B cell (primary cell): ENCODE data around the gene ZNF222. TPM values are rescaled to one million over a fixed set of nuclear protein-coding genes. Genes with fewer than 3 reads are reported as not detected.
A peak's percentile ranks its signal among the peaks of the same experiment; 100 is the strongest.

Source experiments
- ATAC-seq: fragments of 200-7000 bp; cut with Tn5 transposase; one replicate; pipeline ENCODE4 v1.10.0; 2021; ENCODE audit warnings: low read depth, mild to moderate bottlenecking, moderate number of reproducible peaks, moderate library complexity
- CTCF ChIA-PET: fragments of 350-600 bp; sonication (Branson Sonifier 250); formaldehyde crosslinking; loops from one replicate; lab custom pipeline; 2021; ENCODE audit warnings: antibody characterized with exemption, inconsistent platforms; lab: Charles Lee
- POLR2A ChIA-PET: fragments of 350-600 bp; sonication (Branson Sonifier 250); formaldehyde crosslinking; loops from one replicate; lab custom pipeline; 2021; ENCODE audit warnings: antibody characterized with exemption; lab: Charles Lee
- DNase-seq: peaks from one replicate; pipeline ENCODE4 v3.0.0; 2013
- H2AFZ ChIP-seq: 2 replicates; pipeline ENCODE4 v1.6.1; 2012; ENCODE audit warnings: mild to moderate bottlenecking, low read depth, low read length; ENCODE audit not compliant: insufficient read depth, poor library complexity, severe bottlenecking
- H3K27ac ChIP-seq, 2 donors: 1 replicate in 1 of 2; 2 replicates in 1 of 2; pipeline ENCODE4 v1.5.1; 2012 to 2013; ENCODE audit warnings: low read length in 2 of 2, mild to moderate bottlenecking in 2 of 2, moderate library complexity in 1 of 2
- H3K27me3 ChIP-seq, 4 experiments: fragments of 200-600 bp in 1 of 4; sonication (generic) in 1 of 4; replicated peaks in 1 of 4; 1 replicate in 2 of 4; 2 replicates in 2 of 4; pipeline versions ENCODE4 v1.6.1 to v1.7.0; 2013 to 2016; ENCODE audit warnings: low read length in 3 of 4, mild to moderate bottlenecking in 2 of 4, mixed read lengths in 1 of 4, moderate library complexity in 1 of 4; ENCODE audit not compliant: insufficient read depth in 4 of 4, control insufficient read depth in 3 of 4; ENCODE audit errors: control extremely low read depth in 1 of 4
- H3K36me3 ChIP-seq, 2 experiments: replicated peaks in 1 of 2; 1 replicate in 1 of 2; 2 replicates in 1 of 2; pipeline versions ENCODE4 v1.6.1 to v1.7.1; 2013; ENCODE audit warnings: low read length in 1 of 2; ENCODE audit not compliant: insufficient read depth in 2 of 2, control insufficient read depth in 1 of 2; ENCODE audit errors: control extremely low read depth in 1 of 2, extremely low read depth in 1 of 2
- H3K4me1 ChIP-seq, 2 donors: fragments of 200-600 bp in 1 of 2; sonication (generic) in 1 of 2; 1 replicate in 1 of 2; 2 replicates in 1 of 2; pipeline versions ENCODE4 v1.5.1 to v1.6.1; 2013 to 2017; ENCODE audit warnings: low read length in 2 of 2; ENCODE audit not compliant: control insufficient read depth in 2 of 2, insufficient read depth in 2 of 2
- H3K4me2 ChIP-seq: replicated peaks from 2 replicates; pipeline ENCODE3; 2012; ENCODE audit warnings: mild to moderate bottlenecking, low read depth, low read length; ENCODE audit not compliant: poor library complexity, severe bottlenecking
- H3K4me3 ChIP-seq, 5 experiments: fragments of 200-600 bp in 1 of 5; sonication (generic) in 1 of 5; 1 replicate in 3 of 5; 2 replicates in 2 of 5; pipeline versions ENCODE4 v1.5.1 to v1.7.0; 2011 to 2016; ENCODE audit warnings: low read length in 4 of 5, mild to moderate bottlenecking in 4 of 5, low read depth in 2 of 5, control low read depth in 1 of 5, moderate library complexity in 1 of 5; ENCODE audit not compliant: insufficient read depth in 1 of 5; ENCODE audit errors: control extremely low read depth in 1 of 5, extremely low read depth in 1 of 5
- H3K79me2 ChIP-seq: fragments of 200-600 bp; sonication (generic); one replicate; pipeline ENCODE4 v1.6.0; 2016; ENCODE audit warnings: low read length; ENCODE audit not compliant: control insufficient read depth, insufficient read depth
- H3K9ac ChIP-seq: fragments of 200-600 bp; sonication (generic); 2 replicates; pipeline ENCODE4 v1.6.1; 2017; ENCODE audit warnings: mild to moderate bottlenecking, low read length, moderate library complexity
- H3K9me3 ChIP-seq, 3 donors: one replicate each; pipeline versions ENCODE4 v1.6.1 to v1.7.1; 2013; ENCODE audit warnings: low read length in 2 of 3; ENCODE audit not compliant: control insufficient read depth in 2 of 3, insufficient read depth in 1 of 3; ENCODE audit errors: control extremely low read depth in 1 of 3
- H4K20me1 ChIP-seq: 2 replicates; pipeline ENCODE4 v1.6.0; 2012; ENCODE audit warnings: mild to moderate bottlenecking, low read length; ENCODE audit not compliant: insufficient read depth, control insufficient read depth, poor library complexity, severe bottlenecking
- H3K27ac Mint-ChIP-seq: one replicate; pipeline ENCODE4 v1.8.0; 2021; ENCODE audit warnings: mixed read lengths
- H3K27me3 Mint-ChIP-seq: one replicate; pipeline ENCODE4 v1.8.0; 2021; ENCODE audit warnings: mixed read lengths
- H3K4me1 Mint-ChIP-seq: one replicate; pipeline ENCODE4 v1.8.0; 2021; ENCODE audit warnings: mixed read lengths
- H3K4me3 Mint-ChIP-seq: one replicate; pipeline ENCODE4 v1.8.0; 2021; ENCODE audit warnings: mixed read lengths
- H3K9me3 Mint-ChIP-seq: one replicate; pipeline ENCODE4 v1.8.0; 2022; ENCODE audit warnings: mixed read lengths; ENCODE audit not compliant: insufficient read depth
- CTCF ChIP-seq: fragments of 200-600 bp; IDR thresholded peaks from one replicate; pipeline ENCODE4 v1.8.0; 2022; ENCODE audit warnings: antibody characterized with exemption, mild to moderate bottlenecking
- EZH2 ChIP-seq: IDR thresholded peaks from 2 replicates; pipeline ENCODE4 v1.6.1; 2012; ENCODE audit warnings: borderline replicate concordance, low read depth, mild to moderate bottlenecking, moderate library complexity, low read length; ENCODE audit not compliant: insufficient read depth, poor library complexity, severe bottlenecking
- WGBS: methylation state at CpG from one replicate; pipeline ENCODE4 v1.1.5; 2013; ENCODE audit warnings: missing lambda C conversion rate; ENCODE audit not compliant: insufficient coverage; 5-methylcytosine and 5-hydroxymethylcytosine counted together
- intact Hi-C: fragments of 100-400 bp; cut with micrococcal nuclease; formaldehyde crosslinking; loops from one replicate; pipeline ENCODE4 v1.10.0; 2022
- polyA plus RNA-seq: library from polyadenylated mRNA; depleted of rRNA; stranded (reverse); fragments of >200 nt; gene quantifications from 2 replicates; pipeline ENCODE4 v1.2.3, GENCODE V29; 2012
- total RNA-seq, 2 donors: library from RNA; stranded (reverse); fragments of 120-200 nt in 1 of 2; gene quantifications; 1 replicate in 1 of 2; 2 replicates in 1 of 2; pipeline versions ENCODE4 v1.2.3 to v1.2.4, GENCODE V29; 2013 to 2022

Gene ZNF222
- total and polyA plus RNA-seq, 2 donors (not counting 1 experiment from before 2014, with no cell fraction given): 2.5 to 7.5 TPM

DNA sequence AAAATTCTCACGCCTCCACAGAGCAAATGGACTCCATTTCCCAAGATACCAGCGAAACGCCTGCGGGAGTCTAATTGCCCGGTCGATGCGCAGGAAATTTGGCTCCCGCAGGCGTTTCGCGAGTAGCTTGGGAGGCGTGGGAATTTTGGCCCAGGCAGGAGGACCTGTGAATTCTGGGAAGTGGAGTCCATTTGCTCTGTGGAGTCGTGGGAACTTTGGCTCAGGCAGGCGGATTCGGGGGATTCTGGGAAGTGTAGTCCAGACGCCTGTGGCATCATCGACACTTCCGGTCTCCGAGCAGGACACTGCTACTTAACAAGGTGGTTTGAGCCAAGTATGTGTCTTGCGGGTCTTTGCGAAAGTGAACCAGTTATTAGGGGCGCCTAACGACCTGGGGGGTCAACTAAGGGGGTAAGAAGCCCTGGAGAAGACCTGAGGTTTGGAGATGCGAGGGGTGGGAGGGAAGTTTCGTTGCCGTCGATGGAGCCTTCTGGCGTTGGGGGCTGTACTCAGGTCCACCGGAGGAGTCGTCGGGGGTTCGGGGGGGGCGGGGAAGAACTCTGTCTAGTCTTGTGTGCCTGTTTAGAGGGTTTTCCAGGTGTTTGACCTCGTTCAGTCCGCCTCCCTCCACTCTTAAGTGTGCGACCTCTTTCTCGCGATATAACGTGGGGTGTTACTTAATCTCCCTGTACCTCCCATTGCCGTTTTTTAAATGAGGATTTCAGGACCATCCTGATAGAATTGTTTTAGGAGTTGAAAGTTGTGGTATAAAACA is 41.1 kb upstream of the ZNF222 start, which contains the start of gene ZNF155:
ZNF155 (plus strand) TSS at position 277 of the 775 bp plus-strand sequence. CDS start 4,356 bp downstream, outside the sequence.
- ChIA-PET CTCF (no interaction called here), POLR2A (interaction anchor here (1.0 kb wide), 1 partner anchor 49 kb away, joined by 5 read pairs; the partner anchor contains the start of gene ZNF45)
- DNase-seq: peak; percentile 84
- Mint-ChIP-seq H3K4me3 (peak within 1 kb of the TSS; percentile 95), H3K27me3 (no peaks in the 10 kb centered on the region), H3K9me3 (no peaks in the 10 kb centered on the region), H3K27ac (peak within 1 kb of the TSS; percentile 80), H3K4me1 (peaks cover 12% of the 10 kb centered on the region)
- H3K27ac ChIP-seq: peak within 1 kb of the TSS; percentile 61 to 79
- H3K9me3 ChIP-seq: peaks cover 0 to 7% (median 0%) of the 10 kb centered on the region in 3 donors
- peak within 1 kb of the TSS; percentile 79 to 93 (median 85) for H3K4me3 ChIP-seq
- peak within 1 kb of the TSS; percentile 100 for H2AFZ ChIP-seq
- H3K79me2 ChIP-seq: peaks cover 27% of the 10 kb centered on the region
- 4% methylated on average over 28 of the region's 40 CpGs for WGBS
- peak within 1 kb of the TSS; percentile 81 for H3K4me2 ChIP-seq
- intact Hi-C loops: loop anchor here (1.0 kb wide), 3 partner anchors 18 to 49 kb away; partner anchors contain the start of genes ZNF221, ZNF230 and ZNF45
- peaks cover 0 to 5% of the 10 kb centered on the region in 2 experiments for H3K36me3 ChIP-seq
- H4K20me1 ChIP-seq: no peaks in the 10 kb centered on the region
- TF ChIP-seq CTCF (no peak), EZH2 (no peak)
- peak within 1 kb of the TSS; percentile 94 for H3K9ac ChIP-seq
- peaks cover 3 to 14% of the 10 kb centered on the region in 2 donors for H3K4me1 ChIP-seq
- no peaks in the 10 kb centered on the region for H3K27me3 ChIP-seq
- peak; percentile 92 for ATAC-seq

DNA sequence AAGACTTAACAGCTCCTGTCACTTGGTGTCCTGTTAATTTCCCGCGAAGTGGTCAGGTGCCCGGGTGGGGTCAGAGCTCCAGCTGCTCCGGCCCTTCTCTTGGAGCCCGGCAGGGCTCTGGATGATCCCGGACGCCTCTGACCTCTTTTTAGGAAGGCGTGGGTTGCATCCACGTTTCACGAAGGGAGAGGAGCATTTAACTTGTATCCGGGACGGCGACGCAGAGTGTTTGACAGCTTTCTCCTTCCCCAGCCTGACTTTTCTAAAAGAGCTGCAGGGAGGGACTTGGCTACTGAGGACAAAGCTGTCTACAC is 40.5 kb upstream of the ZNF222 start:
- peak overlapping the region in 1 of 2 donors; percentile 79 for H3K27ac ChIP-seq
- Mint-ChIP-seq H3K4me3 (peak overlapping the region; percentile 95), H3K27ac (peak overlapping the region; percentile 61), H3K9me3 (peaks cover under 1% of the 10 kb centered on the region), H3K4me1 (peaks cover 12% of the 10 kb centered on the region), H3K27me3 (no peaks in the 10 kb centered on the region)
- peaks cover 0 to 11% of the 10 kb centered on the region in 2 experiments for H3K36me3 ChIP-seq
- intact Hi-C loops: loop anchor here (1.0 kb wide), 2 partner anchors 33 to 49 kb away; partner anchors contain the start of genes ZNF221 and ZNF45
- DNase-seq (no peak), ATAC-seq (no peak)
- peak overlapping the region; percentile 100 for H2AFZ ChIP-seq
- TF ChIP-seq EZH2: no peak
- TF ChIP-seq CTCF: no peak
- WGBS: 4% methylated on average over 14 of the region's 14 CpGs
- peaks cover 27% of the 10 kb centered on the region for H3K79me2 ChIP-seq
- peak overlapping the region; percentile 94 for H3K9ac ChIP-seq
- no peaks in the 10 kb centered on the region for H4K20me1 ChIP-seq
- peak overlapping the region; percentile 81 for H3K4me2 ChIP-seq
- peak overlapping the region; percentile 79 to 93 (median 85) for H3K4me3 ChIP-seq
- ChIA-PET CTCF (no interaction called here), POLR2A (no interaction called here)
- H3K27me3 ChIP-seq: no peaks in the 10 kb centered on the region
- H3K9me3 ChIP-seq: peaks cover 0 to 7% (median 0%) of the 10 kb centered on the region in 3 donors
- peaks cover 3 to 14% of the 10 kb centered on the region in 2 donors for H3K4me1 ChIP-seq
